ENCODE results near the gene KIF26A. TPM values are rescaled to one million over a fixed set of nuclear protein-coding genes. Genes with fewer than 3 reads are reported as not detected.
"Not testable (repeated sequence)": the region's sequence is repeated elsewhere in the genome, so short reads cannot be mapped to it uniquely, and the experiment has no call there.

The KIF26A gene
- total RNA-seq, 2 experiments from 2014 or later: 0.29 to 0.38 TPM

DNA sequence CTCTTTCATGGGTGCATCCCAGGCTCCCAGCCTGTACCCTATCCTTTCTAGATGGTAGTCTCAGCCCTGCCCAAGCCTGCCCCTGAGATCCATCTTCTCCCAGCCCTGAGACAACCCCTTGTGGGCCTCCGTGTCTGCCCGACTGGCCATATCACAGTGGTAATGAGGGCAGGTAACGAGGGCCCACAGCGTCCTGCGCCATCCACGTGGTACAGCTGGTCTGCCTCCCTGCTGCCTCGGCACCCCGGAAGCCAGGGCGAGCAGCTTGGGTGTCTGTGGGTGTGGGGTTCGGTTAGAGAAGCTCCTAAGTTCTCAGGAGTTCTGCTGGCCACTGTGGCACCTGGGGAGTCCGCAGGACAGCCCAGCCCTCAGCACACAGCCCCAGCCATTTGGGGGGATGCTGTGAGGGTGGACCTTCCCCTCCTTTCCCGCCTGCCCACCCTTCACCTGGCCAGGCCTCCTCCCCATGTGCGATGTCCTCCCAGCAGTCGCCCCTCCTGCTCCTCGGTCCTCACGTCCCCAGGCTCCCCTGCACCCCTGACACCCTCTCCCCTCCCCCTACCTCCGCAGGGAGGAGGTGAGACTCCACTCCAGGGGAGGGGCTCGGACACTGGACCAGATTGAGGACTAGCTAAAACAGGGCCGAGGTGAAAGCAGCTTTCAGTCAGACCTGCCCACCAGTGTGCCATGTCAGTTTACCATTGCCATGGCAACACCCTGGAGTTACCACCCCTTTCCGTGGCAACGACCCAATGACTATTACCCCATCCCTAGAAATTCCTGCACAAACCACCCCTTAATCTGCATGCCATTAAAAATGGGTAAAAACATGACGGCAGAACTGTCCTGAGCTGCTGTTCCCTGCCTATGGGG, 69.0 kb downstream of the KIF26A start:
- no peaks in the 10 kb centered on the region for H3K36me3 Mint-ChIP-seq
- H3K4me3 Mint-ChIP-seq: no peak overlapping the region
- no peak overlapping the region for H3K27ac Mint-ChIP-seq
- POLR2A ChIA-PET: no interaction called here
- CTCF ChIA-PET: interaction anchor here (0.7 kb wide), 1 partner anchor 238 kb away, joined by 3 read pairs; no protein-coding TSS in a partner anchor
- no peaks in the 10 kb centered on the region for H3K4me1 Mint-ChIP-seq (ENCODE audit: low read depth)
- DNase-seq: no peak
- intact Hi-C loops (cut with micrococcal nuclease): no loop called here
- H3K27me3 Mint-ChIP-seq: no peaks in the 10 kb centered on the region
- H3K9me3 Mint-ChIP-seq: no peaks in the 10 kb centered on the region

DNA sequence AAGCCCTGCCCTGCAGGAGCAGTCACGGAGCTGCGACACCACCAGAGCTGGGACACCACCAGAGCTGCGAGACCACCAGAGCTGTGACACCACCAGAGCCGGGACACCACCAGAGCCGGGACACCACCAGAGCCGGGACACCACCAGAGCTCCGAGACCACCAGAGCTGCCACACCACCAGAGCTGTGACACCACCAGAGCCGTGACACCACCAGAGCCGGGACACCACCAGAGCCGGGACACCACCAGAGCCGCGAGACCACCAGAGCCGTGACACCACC, 69.6 kb downstream of the KIF26A start:
- intact Hi-C loops (cut with micrococcal nuclease); H3K27ac Mint-ChIP-seq; H3K36me3 Mint-ChIP-seq; H3K4me1 Mint-ChIP-seq (ENCODE audit: low read depth); DNase-seq; H3K9me3 Mint-ChIP-seq; H3K27me3 Mint-ChIP-seq; POLR2A ChIA-PET; H3K4me3 Mint-ChIP-seq: not testable (repeated sequence)
- CTCF ChIA-PET: interaction anchor here (0.7 kb wide), 1 partner anchor 238 kb away, joined by 3 read pairs; no protein-coding TSS in a partner anchor

- POLR2A ChIA-PET; H3K36me3 Mint-ChIP-seq; intact Hi-C loops (cut with micrococcal nuclease); H3K27ac Mint-ChIP-seq; CTCF ChIA-PET; DNase-seq; H3K9me3 Mint-ChIP-seq; H3K27me3 Mint-ChIP-seq; H3K4me1 Mint-ChIP-seq (ENCODE audit: low read depth); H3K4me3 Mint-ChIP-seq: not testable (repeated sequence)
Observed at GRCh38 chr14:104208331-104208730, 69.9 kb downstream of the KIF26A start.

DNA sequence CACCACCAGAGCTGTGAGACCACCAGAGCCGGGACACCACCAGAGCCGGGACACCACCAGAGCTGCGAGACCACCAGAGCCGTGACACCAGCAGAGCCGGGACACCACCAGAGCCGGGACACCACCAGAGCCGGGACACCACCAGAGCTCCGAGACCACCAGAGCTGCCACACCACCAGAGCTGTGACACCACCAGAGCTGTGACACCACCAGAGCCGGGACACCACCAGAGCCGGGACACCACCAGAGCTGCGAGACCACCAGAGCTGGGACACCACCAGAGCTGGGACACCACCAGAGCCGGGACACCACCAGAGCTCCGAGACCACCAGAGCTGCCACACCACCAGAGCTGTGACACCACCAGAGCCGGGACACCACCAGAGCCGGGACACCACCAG, 70.7 kb downstream of the KIF26A start:
- intact Hi-C loops (cut with micrococcal nuclease); H3K27ac Mint-ChIP-seq; H3K4me1 Mint-ChIP-seq (ENCODE audit: low read depth); H3K4me3 Mint-ChIP-seq; H3K36me3 Mint-ChIP-seq; H3K9me3 Mint-ChIP-seq; DNase-seq; H3K27me3 Mint-ChIP-seq; POLR2A ChIA-PET; CTCF ChIA-PET: not testable (repeated sequence)

DNA sequence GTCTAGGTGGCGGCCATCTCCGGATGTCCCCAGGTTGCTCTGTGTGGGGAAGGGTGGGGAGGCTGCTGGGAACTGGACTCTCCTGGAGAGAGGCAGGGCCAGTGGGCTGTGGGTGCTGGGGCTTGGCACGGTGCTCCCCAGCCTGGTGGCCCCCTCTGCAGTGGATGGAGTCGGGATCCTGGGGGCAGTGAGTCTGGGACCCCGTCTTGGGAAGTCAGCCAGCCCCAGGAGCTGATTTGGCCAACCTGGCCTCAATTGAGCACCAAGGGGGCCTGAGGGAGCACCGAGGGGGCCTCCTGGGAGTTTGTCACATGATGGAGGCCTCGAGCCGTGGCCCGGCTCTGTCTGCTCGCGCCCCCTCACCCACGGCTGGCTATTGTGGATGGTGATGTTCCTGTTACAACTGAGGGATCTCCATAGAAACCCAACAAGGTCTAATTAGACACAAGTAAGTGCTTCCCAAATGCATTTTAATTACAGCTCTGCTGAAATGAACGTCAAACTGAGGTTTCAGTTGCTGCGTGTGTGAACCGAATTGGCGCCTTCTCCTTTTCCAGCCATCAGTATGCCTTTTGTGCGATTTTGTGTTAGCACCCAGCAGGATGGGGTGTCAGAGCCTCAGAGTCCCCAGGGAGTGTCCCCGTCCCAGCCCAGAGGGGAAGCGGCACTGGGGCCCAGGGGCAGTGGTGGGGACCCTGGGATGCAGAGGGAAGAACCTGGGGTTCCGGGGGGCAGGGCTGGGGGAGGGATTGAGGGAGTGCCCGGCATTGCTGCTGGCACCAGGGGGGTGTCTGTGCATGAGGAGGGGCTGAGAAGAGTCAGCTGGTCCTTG, 71.8 kb downstream of the KIF26A start:
- Mint-ChIP-seq H3K36me3 (no peaks in the 10 kb centered on the region), H3K27ac (no peak overlapping the region), H3K9me3 (no peaks in the 10 kb centered on the region), H3K27me3 (no peaks in the 10 kb centered on the region), H3K4me1 (ENCODE audit: low read depth) (no peaks in the 10 kb centered on the region), H3K4me3 (no peak overlapping the region)
- CTCF ChIA-PET: no interaction called here
- no peak for DNase-seq
- POLR2A ChIA-PET: no interaction called here
- intact Hi-C loops (cut with micrococcal nuclease): no loop called here

- no peak overlapping the region for H3K27ac Mint-ChIP-seq
- POLR2A ChIA-PET: no interaction called here
Observed at GRCh38 chr14:104210817-104211195, 72.4 kb downstream of the KIF26A start.

GRCh38 chr14:104211215-104211614, 72.8 kb downstream of the KIF26A start:
- H3K4me1 Mint-ChIP-seq (ENCODE audit: low read depth): no peaks in the 10 kb centered on the region
- H3K27me3 Mint-ChIP-seq: no peaks in the 10 kb centered on the region
- H3K27ac Mint-ChIP-seq: no peak overlapping the region
- no peaks in the 10 kb centered on the region for H3K36me3 Mint-ChIP-seq
- H3K9me3 Mint-ChIP-seq: no peaks in the 10 kb centered on the region
- no peak overlapping the region for H3K4me3 Mint-ChIP-seq
- ChIA-PET POLR2A (no interaction called here), CTCF (no interaction called here)
- no peak for DNase-seq
- intact Hi-C loops (cut with micrococcal nuclease): no loop called here

More at GRCh38 chr14:104210817-104211195, 72.4 kb downstream of the KIF26A start:
- Mint-ChIP-seq H3K4me1 (ENCODE audit: low read depth) (no peaks in the 10 kb centered on the region), H3K4me3 (no peak overlapping the region), H3K9me3 (no peaks in the 10 kb centered on the region), H3K27me3 (no peaks in the 10 kb centered on the region), H3K36me3 (no peaks in the 10 kb centered on the region)
- intact Hi-C loops (cut with micrococcal nuclease): no loop called here
- DNase-seq: no peak
- CTCF ChIA-PET: no interaction called here

GRCh38 chr14:104211741-104212140, 73.4 kb downstream of the KIF26A start:
- H3K4me3 Mint-ChIP-seq: no peak overlapping the region

DNA sequence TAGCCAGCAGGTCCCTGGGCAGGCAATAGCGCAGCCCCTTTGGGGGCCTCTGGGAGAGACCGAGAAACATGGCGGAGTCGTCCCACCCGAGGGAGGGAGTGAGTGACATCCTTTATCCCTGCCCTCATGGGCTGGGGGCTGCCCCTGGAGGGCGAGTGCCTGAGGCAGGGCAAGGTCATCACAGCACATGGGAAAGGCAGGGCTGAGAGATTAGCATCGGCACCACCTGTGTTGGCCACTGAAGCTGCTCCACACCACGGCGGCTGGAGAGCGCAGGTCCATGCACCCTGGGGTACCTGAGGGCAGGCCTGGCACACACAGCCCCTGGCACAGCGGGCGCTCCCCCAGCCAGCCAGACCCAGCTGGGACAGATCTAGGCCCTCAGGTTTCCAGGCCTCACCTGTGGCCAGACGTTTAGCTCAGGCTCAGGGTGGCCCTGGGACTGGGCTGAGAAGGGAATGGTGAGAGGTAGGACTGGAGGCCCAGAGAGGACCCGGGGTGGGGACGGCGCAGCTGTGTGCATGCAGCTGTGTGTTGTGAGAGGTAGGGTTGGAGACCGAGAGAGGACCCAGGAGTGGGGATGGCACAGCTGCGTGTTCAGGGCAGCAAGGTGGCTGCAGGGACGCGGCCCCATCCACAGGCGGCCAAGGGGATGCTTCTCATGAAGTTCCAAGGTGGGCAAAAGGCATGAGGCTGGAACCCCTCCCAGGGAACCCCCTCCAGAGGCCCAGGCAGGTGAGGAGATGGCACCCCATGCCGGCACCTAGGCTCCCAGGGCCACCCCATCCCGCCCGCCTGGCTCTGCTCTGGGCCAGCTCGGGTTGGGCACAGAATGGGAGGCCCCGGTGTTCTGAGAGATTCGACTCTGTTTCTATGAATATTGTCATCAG, 74.1 kb downstream of the KIF26A start:
- Mint-ChIP-seq H3K36me3 (no peaks in the 10 kb centered on the region), H3K4me1 (ENCODE audit: low read depth) (no peaks in the 10 kb centered on the region), H3K9me3 (no peaks in the 10 kb centered on the region), H3K27me3 (no peaks in the 10 kb centered on the region), H3K27ac (no peak overlapping the region), H3K4me3 (no peak overlapping the region)
- DNase-seq: no peak
- CTCF ChIA-PET: no interaction called here
- intact Hi-C loops (cut with micrococcal nuclease): no loop called here
- POLR2A ChIA-PET: no interaction called here

More at GRCh38 chr14:104211741-104212140, 73.4 kb downstream of the KIF26A start:
- H3K4me1 Mint-ChIP-seq (ENCODE audit: low read depth): no peaks in the 10 kb centered on the region
- H3K27me3 Mint-ChIP-seq: no peaks in the 10 kb centered on the region
- H3K36me3 Mint-ChIP-seq: no peaks in the 10 kb centered on the region
- H3K9me3 Mint-ChIP-seq: no peaks in the 10 kb centered on the region
- no peak overlapping the region for H3K27ac Mint-ChIP-seq
- CTCF ChIA-PET: no interaction called here
- POLR2A ChIA-PET: no interaction called here
- intact Hi-C loops (cut with micrococcal nuclease): no loop called here
- DNase-seq: no peak

GRCh38 chr14:104213301-104214034, 75.1 kb downstream of the KIF26A start:
- Mint-ChIP-seq H3K4me3 (no peak overlapping the region), H3K27me3 (no peaks in the 10 kb centered on the region), H3K36me3 (no peaks in the 10 kb centered on the region), H3K9me3 (no peaks in the 10 kb centered on the region), H3K27ac (no peak overlapping the region), H3K4me1 (ENCODE audit: low read depth) (no peaks in the 10 kb centered on the region)
- DNase-seq: no peak
- intact Hi-C loops (cut with micrococcal nuclease): no loop called here
- ChIA-PET POLR2A (no interaction called here), CTCF (no interaction called here)

GRCh38 chr14:104214431-104215218, 76.2 kb downstream of the KIF26A start:
- ChIA-PET CTCF (no interaction called here), POLR2A (no interaction called here)
- Mint-ChIP-seq H3K4me1 (ENCODE audit: low read depth) (no peaks in the 10 kb centered on the region), H3K36me3 (no peaks in the 10 kb centered on the region), H3K9me3 (no peaks in the 10 kb centered on the region), H3K4me3 (no peak overlapping the region), H3K27me3 (no peaks in the 10 kb centered on the region), H3K27ac (no peak overlapping the region)
- intact Hi-C loops (cut with micrococcal nuclease): no loop called here
- no peak for DNase-seq
